K562 (cell line): Measurements from ENCODE around the gene SKIL. TPM values are rescaled to one million over a fixed set of nuclear protein-coding genes. Genes with fewer than 3 reads are reported as not detected.

Experiments
- ADNP ChIP-seq: fragments of 200-800 bp; sonication (Bioruptor generic); IDR thresholded peaks from 2 replicates; pipeline ENCODE4 v1.6.1; 2016; ENCODE audit warnings: missing genetic modification characterization, missing compliant biosample characterization
- CHCHD3 ChIP-seq: fragments of 250-450 bp; sonication (Bioruptor Pico); IDR thresholded peaks from 2 replicates; pipeline ENCODE4 v2.1.2; 2022; ENCODE audit warnings: mild to moderate bottlenecking
- ELF2 ChIP-seq: fragments of 250-450 bp; sonication (Bioruptor Pico); IDR thresholded peaks from 2 replicates; pipeline ENCODE4 v1.5.0; 2021; ENCODE audit warnings: mild to moderate bottlenecking
- HDGF ChIP-seq: fragments of 450-650 bp; IDR thresholded peaks from 2 replicates; pipeline ENCODE4 v1.6.1; 2016
- JUNB ChIP-seq: fragments of 450-650 bp; formaldehyde crosslinking; conservative IDR thresholded peaks from 2 replicates; pipeline ENCODE4 v1.4.0; 2020; ENCODE audit warnings: mild to moderate bottlenecking
- KDM5B ChIP-seq: fragments of 200-600 bp; sonication (generic); IDR thresholded peaks from 2 replicates; pipeline ENCODE4 v1.6.1; 2012; ENCODE audit warnings: low read depth, mild to moderate bottlenecking, moderate library complexity, low read length, control low read depth, inconsistent platforms; ENCODE audit not compliant: insufficient replicate concordance
- NCOA1 ChIP-seq: fragments of 450-650 bp; IDR thresholded peaks from 2 replicates; pipeline ENCODE4 v1.6.1; 2016; ENCODE audit warnings: low read depth
- NRF1 ChIP-seq, 2 experiments: fragments of 450-650 bp; IDR thresholded peaks in 1 of 2; conservative IDR thresholded peaks in 1 of 2; 2 replicates each; pipeline ENCODE4 v1.6.1; 2014; ENCODE audit warnings: mild to moderate bottlenecking in 2 of 2
- POLR2B ChIP-seq: fragments of 450-650 bp; IDR thresholded peaks from 2 replicates; pipeline ENCODE4 v1.6.1; 2018; ENCODE audit warnings: low read depth; ENCODE audit not compliant: partially characterized antibody
- RAD21 ChIP-seq, 2 experiments: fragments of 250-450 bp in 1 of 2; fragments of 450-650 bp in 1 of 2; sonication (Bioruptor Pico) in 1 of 2; formaldehyde crosslinking in 1 of 2; IDR thresholded peaks in 1 of 2; conservative IDR thresholded peaks in 1 of 2; 2 replicates each; pipeline versions ENCODE4 v1.4.0 to v1.8.0; 2020 to 2022; ENCODE audit warnings: mild to moderate bottlenecking in 2 of 2, moderate library complexity in 1 of 2
- ZFX ChIP-seq: sonication (generic); formaldehyde crosslinking; IDR thresholded peaks from 2 replicates; pipeline ENCODE4 v1.8.0; 2022; ENCODE audit warnings: mild to moderate bottlenecking, missing genetic modification reagents, moderate library complexity
- ZNF146 ChIP-seq: IDR thresholded peaks from one replicate; pipeline ENCODE4 v1.6.1; 2018; ENCODE audit warnings: missing compliant biosample characterization; ENCODE audit not compliant: unreplicated experiment
- ZNF274 ChIP-seq: IDR thresholded peaks from 2 replicates; pipeline ENCODE4 v1.6.1; 2011; ENCODE audit warnings: low read depth, mild to moderate bottlenecking, low read length, moderate library complexity, borderline replicate concordance
- ZNF354B ChIP-seq: fragments of 250-450 bp; sonication (Bioruptor Pico); IDR thresholded peaks from 2 replicates; pipeline ENCODE4 v1.4.0; 2020
- ZNF668 ChIP-seq: fragments of 250-450 bp; sonication (Bioruptor Pico); IDR thresholded peaks from 2 replicates; pipeline ENCODE4 v1.8.0; 2022; ENCODE audit warnings: mild to moderate bottlenecking, inconsistent platforms
- polyA plus RNA-seq, 8 experiments: library from polyadenylated mRNA; depleted of rRNA in 4 of 8; stranded (reverse) in 5 of 8; unstranded in 3 of 8; fragments of >200 nt; fragmentation: Nextera tagmentation in 2 of 8; fragmentation: Illumina TruSeq in 1 of 8; extraction: Ambion mirVana in 2 of 8; extraction: Trizol in 1 of 8; gene quantifications; 2 replicates each; pipeline versions ENCODE4 v1.2.1 to v1.2.3, GENCODE V29; 2011 to 2014; ENCODE audit warnings: inconsistent platforms in 1 of 8, missing spikeins in 1 of 8
- total RNA-seq, 7 experiments: library from RNA; depleted of rRNA in 6 of 7; stranded (reverse); fragments of >200 nt in 6 of 7; fragmentation: Illumina TruSeq in 2 of 7; extraction: Trizol in 2 of 7; gene quantifications; 2 replicates each; pipeline versions ENCODE4 v1.2.1 to v1.2.3, GENCODE V29; 2011 to 2021; ENCODE audit warnings: low replicate concordance in 1 of 7
- TF ChIP-seq, protein P1 (sequence below): fragments of 450-650 bp; IDR thresholded peaks from 2 replicates; pipeline ENCODE4 v1.6.1; 2018; ENCODE audit warnings: mild to moderate bottlenecking, low read depth; ENCODE audit not compliant: partially characterized antibody
- TF ChIP-seq, protein P2 (sequence below): fragments of 450-650 bp; IDR thresholded peaks from 2 replicates; pipeline ENCODE4 v1.6.1; 2016; ENCODE audit warnings: mild to moderate bottlenecking
- TF ChIP-seq, protein P3 (sequence below): sonication (generic); formaldehyde crosslinking; IDR thresholded peaks from 2 replicates; pipeline ENCODE4 v1.8.1; 2023; ENCODE audit warnings: mild to moderate bottlenecking, missing genetic modification reagents
- TF ChIP-seq, protein P4 (sequence below): fragments of 250-450 bp; sonication (Bioruptor Pico); IDR thresholded peaks from 2 replicates; pipeline ENCODE4 v1.8.0; 2021; ENCODE audit warnings: mild to moderate bottlenecking, moderate library complexity
- TF ChIP-seq, protein P5 (sequence below): IDR thresholded peaks from 2 replicates; pipeline ENCODE4 v1.6.1; 2011; ENCODE audit not compliant: insufficient read length; ENCODE audit errors: extremely low read depth

SKIL gene
- total and polyA plus RNA-seq, 9 of the 15 experiments (the other 6 are each of a cell fraction or from before 2014, with no cell fraction given), result 4.3 to 19.1 (median 9.7) TPM

DNA sequence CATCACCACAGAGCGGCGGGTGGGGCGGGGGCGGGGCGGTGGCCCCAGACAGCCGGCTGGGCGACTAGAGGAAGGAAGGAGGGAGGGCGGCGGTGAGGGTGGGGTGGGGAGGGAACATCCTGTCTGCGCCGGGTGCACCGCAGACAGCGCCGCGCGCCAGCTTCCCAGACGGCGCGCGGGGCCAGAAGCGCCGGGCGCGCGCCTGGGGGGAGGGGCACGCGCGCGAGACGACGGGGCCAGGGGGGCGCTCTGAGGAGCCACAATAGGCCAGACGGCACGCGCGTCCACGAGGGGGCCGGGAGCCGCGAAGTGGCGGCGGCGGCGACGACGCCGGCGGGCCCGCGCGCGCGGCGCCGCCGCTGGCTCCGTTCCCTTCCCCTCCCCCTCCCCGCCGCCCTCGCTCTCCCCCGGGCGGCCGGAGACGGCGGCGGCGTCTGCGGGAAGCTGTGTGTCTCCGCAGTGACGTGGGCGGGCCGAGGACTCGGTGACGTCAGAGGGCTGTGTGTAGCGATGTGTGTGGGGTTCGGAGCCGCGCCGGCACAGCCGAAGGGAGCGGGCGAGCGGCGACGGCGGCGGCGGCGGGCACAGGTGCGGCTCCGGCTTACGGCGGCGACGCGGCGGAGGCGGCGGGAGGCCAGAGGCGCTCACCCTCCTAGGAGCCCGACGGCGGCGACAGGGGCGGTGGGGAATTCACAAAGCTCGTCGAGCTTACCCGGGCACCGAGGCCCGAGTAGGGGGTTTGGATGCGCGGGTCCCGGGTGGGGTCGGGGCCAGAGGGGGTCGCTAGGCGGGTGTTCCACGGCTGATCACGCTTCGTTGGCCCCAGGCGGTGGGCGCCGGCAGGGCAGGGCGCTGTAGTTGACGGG is at the start of gene SKIL (continued):
- TF ChIP-seq JUNB (CRISPR knock-in tag), result peak; percentile 75; the same call in 1 of the 2 replicates
- no peak for TF ChIP-seq ADNP
- no peak for TF ChIP-seq ZNF668 (CRISPR knock-in tag)
- peak; percentile 8 for TF ChIP-seq ZNF146 (CRISPR knock-in tag)
- peak; percentile 69 for TF ChIP-seq KDM5B
- peak; percentile 64 for TF ChIP-seq ZFX (CRISPR knock-in tag)
- no peak for TF ChIP-seq CHCHD3 (CRISPR knock-in tag)
- no peak for TF ChIP-seq RAD21 (CRISPR knock-in tag; conservative IDR thresholded peaks at IDR 0.05 in 1 of 2, IDR thresholded peaks at IDR 0.05 in 1 of 2)
- no peak for TF ChIP-seq ZNF354B
- TF ChIP-seq, protein P1, sequence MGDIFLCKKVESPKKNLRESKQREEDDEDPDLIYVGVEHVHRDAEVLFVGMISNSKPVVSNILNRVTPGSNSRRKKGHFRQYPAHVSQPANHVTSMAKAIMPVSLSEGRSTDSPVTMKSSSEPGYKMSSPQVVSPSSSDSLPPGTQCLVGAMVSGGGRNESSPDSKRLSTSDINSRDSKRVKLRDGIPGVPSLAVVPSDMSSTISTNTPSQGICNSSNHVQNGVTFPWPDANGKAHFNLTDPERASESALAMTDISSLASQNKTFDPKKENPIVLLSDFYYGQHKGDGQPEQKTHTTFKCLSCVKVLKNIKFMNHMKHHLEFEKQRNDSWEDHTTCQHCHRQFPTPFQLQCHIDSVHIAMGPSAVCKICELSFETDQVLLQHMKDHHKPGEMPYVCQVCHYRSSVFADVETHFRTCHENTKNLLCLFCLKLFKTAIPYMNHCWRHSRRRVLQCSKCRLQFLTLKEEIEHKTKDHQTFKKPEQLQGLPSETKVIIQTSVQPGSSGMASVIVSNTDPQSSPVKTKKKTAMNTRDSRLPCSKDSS, result no peak
- TF ChIP-seq NRF1 (conservative IDR thresholded peaks at IDR 0.05 in 1 of 2, IDR thresholded peaks at IDR 0.05 in 1 of 2), result no peak; a peak in 2 of 4 replicates
- TF ChIP-seq, protein P2, sequence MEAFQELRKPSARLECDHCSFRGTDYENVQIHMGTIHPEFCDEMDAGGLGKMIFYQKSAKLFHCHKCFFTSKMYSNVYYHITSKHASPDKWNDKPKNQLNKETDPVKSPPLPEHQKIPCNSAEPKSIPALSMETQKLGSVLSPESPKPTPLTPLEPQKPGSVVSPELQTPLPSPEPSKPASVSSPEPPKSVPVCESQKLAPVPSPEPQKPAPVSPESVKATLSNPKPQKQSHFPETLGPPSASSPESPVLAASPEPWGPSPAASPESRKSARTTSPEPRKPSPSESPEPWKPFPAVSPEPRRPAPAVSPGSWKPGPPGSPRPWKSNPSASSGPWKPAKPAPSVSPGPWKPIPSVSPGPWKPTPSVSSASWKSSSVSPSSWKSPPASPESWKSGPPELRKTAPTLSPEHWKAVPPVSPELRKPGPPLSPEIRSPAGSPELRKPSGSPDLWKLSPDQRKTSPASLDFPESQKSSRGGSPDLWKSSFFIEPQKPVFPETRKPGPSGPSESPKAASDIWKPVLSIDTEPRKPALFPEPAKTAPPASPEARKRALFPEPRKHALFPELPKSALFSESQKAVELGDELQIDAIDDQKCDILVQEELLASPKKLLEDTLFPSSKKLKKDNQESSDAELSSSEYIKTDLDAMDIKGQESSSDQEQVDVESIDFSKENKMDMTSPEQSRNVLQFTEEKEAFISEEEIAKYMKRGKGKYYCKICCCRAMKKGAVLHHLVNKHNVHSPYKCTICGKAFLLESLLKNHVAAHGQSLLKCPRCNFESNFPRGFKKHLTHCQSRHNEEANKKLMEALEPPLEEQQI, result no peak
- TF ChIP-seq, protein P3, sequence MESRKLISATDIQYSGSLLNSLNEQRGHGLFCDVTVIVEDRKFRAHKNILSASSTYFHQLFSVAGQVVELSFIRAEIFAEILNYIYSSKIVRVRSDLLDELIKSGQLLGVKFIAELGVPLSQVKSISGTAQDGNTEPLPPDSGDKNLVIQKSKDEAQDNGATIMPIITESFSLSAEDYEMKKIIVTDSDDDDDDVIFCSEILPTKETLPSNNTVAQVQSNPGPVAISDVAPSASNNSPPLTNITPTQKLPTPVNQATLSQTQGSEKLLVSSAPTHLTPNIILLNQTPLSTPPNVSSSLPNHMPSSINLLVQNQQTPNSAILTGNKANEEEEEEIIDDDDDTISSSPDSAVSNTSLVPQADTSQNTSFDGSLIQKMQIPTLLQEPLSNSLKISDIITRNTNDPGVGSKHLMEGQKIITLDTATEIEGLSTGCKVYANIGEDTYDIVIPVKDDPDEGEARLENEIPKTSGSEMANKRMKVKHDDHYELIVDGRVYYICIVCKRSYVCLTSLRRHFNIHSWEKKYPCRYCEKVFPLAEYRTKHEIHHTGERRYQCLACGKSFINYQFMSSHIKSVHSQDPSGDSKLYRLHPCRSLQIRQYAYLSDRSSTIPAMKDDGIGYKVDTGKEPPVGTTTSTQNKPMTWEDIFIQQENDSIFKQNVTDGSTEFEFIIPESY (CRISPR knock-in tag), result no peak
- TF ChIP-seq HDGF, result no peak
- no peak for TF ChIP-seq POLR2B
- TF ChIP-seq, protein P4, sequence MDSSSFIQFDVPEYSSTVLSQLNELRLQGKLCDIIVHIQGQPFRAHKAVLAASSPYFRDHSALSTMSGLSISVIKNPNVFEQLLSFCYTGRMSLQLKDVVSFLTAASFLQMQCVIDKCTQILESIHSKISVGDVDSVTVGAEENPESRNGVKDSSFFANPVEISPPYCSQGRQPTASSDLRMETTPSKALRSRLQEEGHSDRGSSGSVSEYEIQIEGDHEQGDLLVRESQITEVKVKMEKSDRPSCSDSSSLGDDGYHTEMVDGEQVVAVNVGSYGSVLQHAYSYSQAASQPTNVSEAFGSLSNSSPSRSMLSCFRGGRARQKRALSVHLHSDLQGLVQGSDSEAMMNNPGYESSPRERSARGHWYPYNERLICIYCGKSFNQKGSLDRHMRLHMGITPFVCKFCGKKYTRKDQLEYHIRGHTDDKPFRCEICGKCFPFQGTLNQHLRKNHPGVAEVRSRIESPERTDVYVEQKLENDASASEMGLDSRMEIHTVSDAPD (CRISPR knock-in tag), result no peak
- TF ChIP-seq ZNF274, result no peak
- no peak for TF ChIP-seq ELF2 (CRISPR knock-in tag)
- TF ChIP-seq, protein P5, sequence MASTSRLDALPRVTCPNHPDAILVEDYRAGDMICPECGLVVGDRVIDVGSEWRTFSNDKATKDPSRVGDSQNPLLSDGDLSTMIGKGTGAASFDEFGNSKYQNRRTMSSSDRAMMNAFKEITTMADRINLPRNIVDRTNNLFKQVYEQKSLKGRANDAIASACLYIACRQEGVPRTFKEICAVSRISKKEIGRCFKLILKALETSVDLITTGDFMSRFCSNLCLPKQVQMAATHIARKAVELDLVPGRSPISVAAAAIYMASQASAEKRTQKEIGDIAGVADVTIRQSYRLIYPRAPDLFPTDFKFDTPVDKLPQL, result no peak
- TF ChIP-seq NCOA1, result no peak
